H1 (cell line): ENCODE measurements around the gene ANK2. TPM values are rescaled to one million over a fixed set of nuclear protein-coding genes. Genes with fewer than 3 reads are reported as not detected.

Source experiments
- CTCF ChIA-PET: fragments of 300-600 bp; sonication (Branson Sonifier 250); formaldehyde crosslinking; loops from one replicate; lab custom pipeline; 2021; ENCODE audit not compliant: partially characterized antibody; lab: Charles Lee
- POLR2A ChIA-PET: fragments of 300-600 bp; sonication (Branson Sonifier 250); formaldehyde crosslinking; loops from one replicate; lab custom pipeline; 2021; ENCODE audit warnings: inconsistent platforms; ENCODE audit not compliant: partially characterized antibody; lab: Charles Lee
- DNase-seq, 2 experiments: peaks; one replicate each; pipeline versions ENCODE4 v3.0.0 to v3.0.0-alpha.2; 2010 to 2022; ENCODE audit warnings: low spot score in 2 of 2, low read depth in 1 of 2, mixed read lengths in 1 of 2
- FAIRE-seq: peaks from 2 replicates; lab custom pipeline; 2011; peaks lifted over from hg19 to GRCh38; lab: Jason Lieb, UNC
- H2AFZ ChIP-seq: 2 replicates; pipeline ENCODE4 v1.8.1; 2012; ENCODE audit warnings: low read length, inconsistent platforms
- H2AK5ac ChIP-seq: 2 replicates; pipeline ENCODE4 v1.6.1; 2013; ENCODE audit warnings: low read depth, low read length
- H2BK120ac ChIP-seq: replicated peaks from 2 replicates; pipeline ENCODE3; 2013; ENCODE audit warnings: low read depth, low read length, inconsistent platforms
- H2BK12ac ChIP-seq: 2 replicates; pipeline ENCODE4 v1.6.1; 2013; ENCODE audit warnings: low read depth, low read length
- H2BK15ac ChIP-seq: 2 replicates; pipeline ENCODE4 v1.6.1; 2013; ENCODE audit warnings: low read length
- H2BK20ac ChIP-seq: 2 replicates; pipeline ENCODE4 v1.6.1; 2013; ENCODE audit warnings: low read length
- H2BK5ac ChIP-seq: 2 replicates; pipeline ENCODE4 v1.6.1; 2013; ENCODE audit warnings: low read depth, low read length
- H3K14ac ChIP-seq: 2 replicates; pipeline ENCODE4 v1.6.1; 2013; ENCODE audit warnings: inconsistent platforms; ENCODE audit not compliant: insufficient read length
- H3K18ac ChIP-seq: 2 replicates; pipeline ENCODE4 v1.6.1; 2013; ENCODE audit warnings: low read length; ENCODE audit errors: extremely low read depth
- H3K23ac ChIP-seq: 2 replicates; pipeline ENCODE4 v1.6.1; 2013; ENCODE audit warnings: inconsistent platforms; ENCODE audit not compliant: insufficient read length
- H3K23me2 ChIP-seq: 2 replicates; pipeline ENCODE4 v1.6.1; 2013; ENCODE audit warnings: low read depth, low read length
- H3K27ac ChIP-seq: 2 replicates; pipeline ENCODE4 v1.6.1; 2011; ENCODE audit warnings: low read depth, low read length, inconsistent platforms
- H3K27me3 ChIP-seq, 4 experiments: replicated peaks in 1 of 4; 1 replicate in 1 of 4; 2 replicates in 3 of 4; pipeline versions ENCODE4 v1.6.1 to v1.8.1; 2011 to 2013; ENCODE audit warnings: low read length in 3 of 4, mild to moderate bottlenecking in 3 of 4, inconsistent platforms in 2 of 4, mixed read lengths in 2 of 4, moderate library complexity in 1 of 4; ENCODE audit not compliant: control insufficient read depth in 3 of 4, insufficient read depth in 3 of 4; ENCODE audit errors: extremely low read depth in 1 of 4
- H3K36me3 ChIP-seq, 4 experiments: 2 replicates each; pipeline versions ENCODE4 v1.6.1 to v1.8.1; 2011 to 2013; ENCODE audit warnings: mild to moderate bottlenecking in 4 of 4, low read length in 3 of 4, moderate library complexity in 2 of 4, control low read depth in 1 of 4, inconsistent platforms in 1 of 4; ENCODE audit not compliant: insufficient read depth in 4 of 4, control insufficient read depth in 2 of 4
- H3K4ac ChIP-seq: replicated peaks from 2 replicates; pipeline ENCODE3; 2013; ENCODE audit warnings: low read length, low read depth, mixed read lengths, inconsistent platforms; ENCODE audit not compliant: insufficient read length
- H3K4me1 ChIP-seq, 4 experiments: replicated peaks in 1 of 4; 1 replicate in 1 of 4; 2 replicates in 3 of 4; pipeline versions ENCODE4 v1.6.1 to v1.8.1; 2011 to 2013; ENCODE audit warnings: low read length in 3 of 4, inconsistent platforms in 2 of 4, mixed read lengths in 1 of 4; ENCODE audit not compliant: insufficient read depth in 4 of 4, control insufficient read depth in 3 of 4
- H3K4me2 ChIP-seq, 2 experiments: 2 replicates each; pipeline versions ENCODE4 v1.6.1 to v1.8.1; 2011 to 2013; ENCODE audit warnings: low read depth in 2 of 2, low read length in 2 of 2, control low read depth in 1 of 2, inconsistent platforms in 1 of 2, mild to moderate bottlenecking in 1 of 2; ENCODE audit not compliant: insufficient read depth in 1 of 2
- H3K4me3 ChIP-seq, 4 experiments: fragments of 200-600, 300-600 bp in 1 of 4; sonication (generic), shearing (Covaris generic), sonication (Bioruptor Twin) in 1 of 4; 2 replicates each; pipeline versions ENCODE4 v1.5.1 to v1.8.1; 2011 to 2016; ENCODE audit warnings: low read length in 4 of 4, low read depth in 3 of 4, control low read depth in 2 of 4, inconsistent platforms in 2 of 4, mild to moderate bottlenecking in 2 of 4, mixed read lengths in 1 of 4, moderate library complexity in 1 of 4; ENCODE audit not compliant: insufficient read depth in 2 of 4; ENCODE audit errors: extremely low read depth in 1 of 4
- H3K56ac ChIP-seq: replicated peaks from 2 replicates; pipeline ENCODE3; 2013; ENCODE audit warnings: low read depth, mild to moderate bottlenecking, mixed read lengths, low read length, inconsistent platforms; ENCODE audit not compliant: insufficient read length
- H3K79me1 ChIP-seq: 2 replicates; pipeline ENCODE4 v1.6.1; 2013; ENCODE audit warnings: low read depth, low read length, control low read depth
- H3K79me2 ChIP-seq, 2 experiments: 2 replicates each; pipeline versions ENCODE4 v1.6.1 to v1.8.1; 2012 to 2013; ENCODE audit warnings: low read length in 2 of 2, mild to moderate bottlenecking in 2 of 2, inconsistent platforms in 1 of 2; ENCODE audit not compliant: insufficient read depth in 2 of 2, control insufficient read depth in 1 of 2
- H3K9ac ChIP-seq, 4 experiments: replicated peaks in 1 of 4; 1 replicate in 1 of 4; 2 replicates in 3 of 4; pipeline versions ENCODE4 v1.6.1 to v1.8.1; 2011 to 2013; ENCODE audit warnings: low read depth in 3 of 4, low read length in 3 of 4, control low read depth in 2 of 4, mild to moderate bottlenecking in 2 of 4, moderate library complexity in 2 of 4, inconsistent platforms in 1 of 4; ENCODE audit errors: extremely low read depth in 1 of 4
- H3K9me3 ChIP-seq, 2 experiments: 2 replicates each; pipeline versions ENCODE4 v1.6.1 to v1.8.1; 2012 to 2013; ENCODE audit warnings: mild to moderate bottlenecking in 2 of 2, moderate library complexity in 2 of 2, control low read depth in 1 of 2, inconsistent platforms in 1 of 2, low read depth in 1 of 2, low read length in 1 of 2, mixed read lengths in 1 of 2; ENCODE audit not compliant: insufficient read depth in 2 of 2
- H4K20me1 ChIP-seq, 2 experiments: replicated peaks in 1 of 2; 2 replicates each; pipeline versions ENCODE3 to v1.8.1; 2011 to 2013; ENCODE audit warnings: inconsistent platforms in 2 of 2, low read length in 2 of 2, mild to moderate bottlenecking in 1 of 2; ENCODE audit not compliant: insufficient read depth in 2 of 2, control insufficient read depth in 1 of 2
- H4K5ac ChIP-seq: 2 replicates; pipeline ENCODE4 v1.6.1; 2013; ENCODE audit warnings: low read length, low read depth, mixed read lengths, inconsistent platforms; ENCODE audit not compliant: insufficient read length
- H4K8ac ChIP-seq: 2 replicates; pipeline ENCODE4 v1.8.0; 2013; ENCODE audit warnings: mild to moderate bottlenecking, moderate library complexity, low read length, inconsistent platforms; ENCODE audit not compliant: insufficient read depth; ENCODE audit errors: extremely low read depth
- H4K91ac ChIP-seq: replicated peaks from 2 replicates; pipeline ENCODE3; 2013; ENCODE audit warnings: low read length, mixed read lengths, inconsistent platforms; ENCODE audit not compliant: insufficient read length
- CBX5 ChIP-seq: fragments of 300-800, 300-1000 bp; sonication (generic); IDR thresholded peaks from 2 replicates; pipeline ENCODE4 v1.7.1; 2016; ENCODE audit warnings: antibody characterized with exemption, low read length, low read depth
- CEBPB ChIP-seq: IDR thresholded peaks from 2 replicates; pipeline ENCODE4 v1.6.1; 2012; ENCODE audit warnings: low read depth, low read length
- MAFK ChIP-seq: IDR thresholded peaks from 2 replicates; pipeline ENCODE4 v1.6.1; 2012; ENCODE audit warnings: low read depth, mild to moderate bottlenecking, improper control_type of control experiment, low read length
- SIN3A ChIP-seq, 2 experiments: IDR thresholded peaks in 1 of 2; conservative IDR thresholded peaks in 1 of 2; 2 replicates each; pipeline ENCODE4 v1.6.1; 2011 to 2012; ENCODE audit warnings: low read length in 2 of 2, improper control_type of control experiment in 1 of 2, low read depth in 1 of 2, mild to moderate bottlenecking in 1 of 2
- ZNF274 ChIP-seq: IDR thresholded peaks from 2 replicates; pipeline ENCODE4 v1.7.0; 2012; ENCODE audit warnings: low read length, borderline replicate concordance; ENCODE audit errors: extremely low read depth
- polyA plus RNA-seq, 7 experiments: library from polyadenylated mRNA; depleted of rRNA in 3 of 7; stranded (reverse) in 5 of 7; unstranded in 2 of 7; fragments of >200 nt in 5 of 7; fragments of 200-250 nt in 2 of 7; gene quantifications; 1 replicate in 5 of 7; 2 replicates in 1 of 7; 4 replicates in 1 of 7; pipeline versions ENCODE4 v1.2.1 to v1.2.3, GENCODE V29; 2011 to 2013; ENCODE audit warnings: missing spikeins in 2 of 7, mixed read lengths in 2 of 7
- total RNA-seq: library from RNA; stranded (reverse); fragmentation: NEBNext Ultra II Directional; extraction: Animal tissue kit (Norgen Biotek cat#: 25700); gene quantifications from 2 replicates; pipeline ENCODE4 v1.2.1, GENCODE V29; 2021
- TF ChIP-seq, protein P1 (sequence below): IDR thresholded peaks from 2 replicates; pipeline ENCODE4 v1.6.1; 2012; ENCODE audit warnings: inconsistent platforms

ANK2 gene
- total and polyA plus RNA-seq, 2 of the 8 experiments (the other 6 are each of a cell fraction or from before 2014, with no cell fraction given): 14.2 to 35.1 TPM

DNA sequence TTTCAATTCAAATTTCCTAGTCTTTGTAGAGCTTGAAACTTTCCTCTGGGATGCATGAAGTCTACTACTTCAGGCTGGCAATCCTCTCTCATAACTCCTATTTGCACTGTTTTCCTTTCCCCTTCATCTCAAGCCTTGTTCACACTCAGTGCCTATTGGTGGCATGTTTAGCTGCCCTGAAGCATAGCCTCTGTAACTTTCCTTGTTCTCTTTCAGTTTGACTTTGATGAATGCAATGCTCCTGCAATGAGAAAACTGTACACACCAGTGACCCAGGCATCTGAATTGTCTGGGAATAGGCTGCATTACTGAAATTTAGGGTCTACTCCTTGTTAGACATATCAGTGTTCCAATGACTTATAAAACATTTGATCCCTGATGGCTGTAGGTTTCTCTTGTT lies 81.7 kb downstream of the ANK2 start:
- no peaks in the 10 kb centered on the region for H3K27me3 ChIP-seq
- no peak overlapping the region for H4K5ac ChIP-seq
- H3K56ac ChIP-seq: no peak overlapping the region
- H2BK5ac ChIP-seq: no peak overlapping the region
- no peak overlapping the region for H3K14ac ChIP-seq
- H2BK12ac ChIP-seq: no peak overlapping the region
- FAIRE-seq (no peak), DNase-seq (no peak)
- H2AK5ac ChIP-seq: no peak overlapping the region
- no peaks in the 10 kb centered on the region for H3K79me2 ChIP-seq
- ChIA-PET POLR2A (no interaction called here), CTCF (interaction anchor here (0.6 to 1.0 kb wide), 3 partner anchors 23 to 354 kb away, joined by 3 to 5 read pairs (median 4); no protein-coding TSS in a partner anchor)
- no peak overlapping the region for H4K91ac ChIP-seq
- H2BK15ac ChIP-seq: no peak overlapping the region
- no peak overlapping the region for H3K23ac ChIP-seq
- H3K4me1 ChIP-seq: peaks cover 0 to 7% (median 1%) of the 10 kb centered on the region in 4 experiments; a peak in 3 of 7 replicates
- no peaks in the 10 kb centered on the region for H4K20me1 ChIP-seq
- no peak overlapping the region for H2BK120ac ChIP-seq
- H3K9ac ChIP-seq: no peak overlapping the region
- no peaks in the 10 kb centered on the region for H3K79me1 ChIP-seq
- no peak for TF ChIP-seq MAFK
- no peak for TF ChIP-seq CEBPB
- TF ChIP-seq, protein P1, sequence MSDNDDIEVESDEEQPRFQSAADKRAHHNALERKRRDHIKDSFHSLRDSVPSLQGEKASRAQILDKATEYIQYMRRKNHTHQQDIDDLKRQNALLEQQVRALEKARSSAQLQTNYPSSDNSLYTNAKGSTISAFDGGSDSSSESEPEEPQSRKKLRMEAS: no peak
- no peak for TF ChIP-seq SIN3A (conservative IDR thresholded peaks at IDR 0.05 in 1 of 2, IDR thresholded peaks at IDR 0.05 in 1 of 2; ENCODE audit: low read depth in 1 of 2, low read length in 2 of 2)
- TF ChIP-seq CBX5: no peak
- no peak for TF ChIP-seq ZNF274
- H3K27ac ChIP-seq: no peak overlapping the region
- no peak overlapping the region for H4K8ac ChIP-seq
- H3K36me3 ChIP-seq: no peaks in the 10 kb centered on the region
- no peak overlapping the region for H3K4me3 ChIP-seq
- H3K4me2 ChIP-seq: no peak overlapping the region
- H3K18ac ChIP-seq: no peak overlapping the region
- H2AFZ ChIP-seq: no peak overlapping the region
- H2BK20ac ChIP-seq: no peak overlapping the region
- no peaks in the 10 kb centered on the region for H3K23me2 ChIP-seq
- H3K4ac ChIP-seq: no peak overlapping the region
- H3K9me3 ChIP-seq: no peaks in the 10 kb centered on the region
